ENCODE results near the gene EZR.

The EZR gene

DNA sequence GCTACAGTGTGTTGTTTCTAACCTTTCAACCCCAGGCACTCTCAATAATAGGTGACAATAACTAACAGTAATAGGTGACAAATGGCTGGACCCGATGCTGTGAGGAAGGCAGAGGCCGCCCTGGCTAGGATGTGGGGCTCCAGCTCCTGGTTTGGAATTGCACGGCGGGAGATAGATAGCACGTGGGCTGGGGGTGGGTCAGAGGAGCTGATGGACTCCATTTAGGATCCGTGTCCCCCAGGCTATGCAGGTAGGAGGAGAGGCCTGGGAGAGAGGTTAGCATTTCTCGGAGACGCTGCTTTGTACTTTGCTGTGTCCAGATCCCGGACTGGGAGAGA, 61.4 kb downstream of the EZR start:
- no peak for FAIRE-seq

DNA sequence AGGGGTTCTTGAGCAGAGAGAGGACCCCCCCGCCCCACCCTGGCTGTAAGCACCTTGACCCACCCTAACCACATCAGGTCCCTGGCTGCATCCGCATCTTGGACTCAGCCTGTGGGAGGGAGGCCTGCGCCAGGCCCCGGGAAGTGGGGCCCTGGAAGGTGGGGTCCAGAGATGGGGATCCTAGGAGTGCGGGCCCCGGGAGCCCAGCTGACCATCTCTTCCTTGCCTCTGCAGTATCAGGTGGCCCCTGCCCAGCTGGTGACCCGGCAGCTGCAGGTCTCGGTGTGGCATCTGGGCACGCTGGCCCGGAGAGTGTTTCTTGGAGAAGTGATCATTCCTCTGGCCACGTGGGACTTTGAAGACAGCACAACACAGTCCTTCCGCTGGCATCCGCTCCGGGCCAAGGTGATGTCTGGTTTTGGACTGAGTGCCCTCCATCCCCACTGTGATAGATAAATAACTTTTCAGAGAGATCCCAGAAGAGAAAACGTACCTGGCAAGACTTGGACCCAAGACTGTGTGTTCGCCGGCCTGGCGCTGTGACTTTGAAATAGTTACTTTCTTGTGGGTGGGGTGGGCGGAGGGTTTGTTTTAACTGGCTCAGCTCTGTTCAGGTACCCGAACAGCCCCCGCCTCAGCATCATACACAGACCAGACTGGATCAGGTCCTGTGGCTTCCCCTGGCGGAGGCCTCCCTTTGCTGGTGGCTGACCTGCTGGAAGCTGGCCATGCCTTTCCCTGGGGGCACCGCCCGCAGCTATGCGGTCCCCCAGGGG, 62.0 kb downstream of the EZR start:
- FAIRE-seq = no peak

DNA sequence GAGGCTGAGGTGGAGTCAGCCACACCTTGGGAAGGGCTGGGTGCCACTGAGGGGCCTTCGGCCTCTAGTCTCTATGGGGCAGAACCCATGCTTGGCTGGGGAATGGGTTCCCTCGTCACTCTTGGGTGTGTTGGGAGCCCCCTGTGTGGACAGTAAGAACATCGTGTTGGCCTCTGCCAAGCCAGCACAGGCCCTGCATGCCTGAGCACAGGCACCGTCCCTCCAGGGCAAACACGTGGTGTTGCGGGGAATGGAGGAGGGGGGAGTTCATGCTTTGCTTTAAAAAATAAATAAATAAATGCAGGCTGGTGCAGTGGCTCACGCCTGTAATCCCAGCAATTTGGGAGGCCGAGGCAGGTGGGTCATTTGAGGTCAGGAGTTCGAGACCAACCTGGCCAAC, 63.0 kb downstream of the EZR start:
- FAIRE-seq = no peak

DNA sequence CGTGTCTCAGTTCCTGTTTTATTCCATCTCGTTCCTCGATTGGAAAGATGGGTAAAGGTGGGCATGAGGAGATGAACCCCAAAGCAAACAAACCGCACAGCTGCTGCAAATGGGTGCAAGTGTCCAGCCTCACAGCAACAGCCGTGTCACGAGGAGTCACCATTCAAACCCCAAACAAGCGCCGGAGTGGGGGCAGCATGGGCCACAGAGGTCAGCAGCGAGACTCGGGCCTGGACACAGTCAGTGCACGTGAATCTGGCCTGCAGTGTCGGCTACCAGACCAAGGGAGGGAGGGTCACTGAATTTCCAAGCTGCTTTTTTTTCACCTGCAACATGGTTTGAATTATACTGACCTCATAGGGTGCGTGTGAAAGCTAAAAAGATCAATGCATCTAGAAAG, 63.5 kb downstream of the EZR start:
- no peak for FAIRE-seq

DNA sequence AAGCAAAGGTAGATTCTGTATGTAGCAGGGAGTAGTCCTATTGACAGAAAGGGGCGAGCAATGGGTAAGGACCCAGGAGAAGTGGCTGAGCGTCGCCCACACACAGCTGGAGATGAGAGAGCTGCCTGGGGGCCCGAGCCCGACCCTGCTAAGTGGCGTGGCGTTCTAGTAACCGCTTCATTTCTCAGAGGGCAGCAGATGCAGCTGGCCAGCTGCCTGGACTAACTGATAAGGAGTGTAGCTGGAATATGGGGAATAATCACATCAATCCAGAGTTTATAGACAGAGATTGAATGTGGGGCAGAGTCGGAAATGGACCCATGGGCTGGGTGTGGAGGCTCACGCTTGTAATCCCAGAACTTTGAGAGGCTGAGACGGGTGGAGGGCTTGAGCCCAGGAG, 64.4 kb downstream of the EZR start:
- no peak for FAIRE-seq

DNA sequence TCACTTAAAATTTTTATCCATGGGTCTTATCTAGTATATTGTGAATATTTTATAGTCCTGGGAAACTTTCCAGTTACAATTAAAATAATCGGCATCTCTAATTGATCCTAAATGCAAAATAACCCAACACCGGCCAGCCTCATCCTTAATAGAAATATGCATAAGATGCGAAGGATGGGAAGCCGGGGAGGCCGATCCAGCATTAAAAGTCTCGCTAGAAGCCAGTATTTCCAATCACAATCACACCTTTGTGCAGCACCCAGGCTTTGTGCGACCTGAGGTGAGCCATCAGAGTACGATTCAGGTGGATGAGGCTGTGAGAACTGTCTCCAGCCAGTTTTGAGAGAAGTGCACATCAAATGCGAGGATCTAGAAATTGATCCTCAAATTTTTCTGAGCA, 65.4 kb downstream of the EZR start:
- FAIRE-seq = no peak

DNA sequence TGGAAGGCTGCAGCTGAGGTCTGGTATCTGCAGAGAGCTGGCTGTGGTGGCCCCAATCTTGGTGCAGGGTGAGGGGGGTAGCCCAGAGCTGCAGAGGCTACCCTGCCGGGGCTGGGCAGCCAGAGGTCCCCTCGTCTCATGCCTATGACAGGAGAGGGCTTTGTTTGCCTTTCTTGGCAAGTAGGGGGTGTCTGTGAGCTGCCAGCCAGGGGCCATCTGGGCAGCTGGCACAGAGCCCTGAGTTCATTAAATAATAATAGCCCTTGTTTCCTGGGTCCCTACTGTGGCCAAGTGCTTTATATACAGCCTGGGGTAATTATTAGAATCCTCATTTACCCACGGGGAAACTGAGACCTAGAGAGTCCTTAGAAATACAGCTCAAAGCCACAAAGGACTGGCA, 66.6 kb downstream of the EZR start:
- no peak for FAIRE-seq

DNA sequence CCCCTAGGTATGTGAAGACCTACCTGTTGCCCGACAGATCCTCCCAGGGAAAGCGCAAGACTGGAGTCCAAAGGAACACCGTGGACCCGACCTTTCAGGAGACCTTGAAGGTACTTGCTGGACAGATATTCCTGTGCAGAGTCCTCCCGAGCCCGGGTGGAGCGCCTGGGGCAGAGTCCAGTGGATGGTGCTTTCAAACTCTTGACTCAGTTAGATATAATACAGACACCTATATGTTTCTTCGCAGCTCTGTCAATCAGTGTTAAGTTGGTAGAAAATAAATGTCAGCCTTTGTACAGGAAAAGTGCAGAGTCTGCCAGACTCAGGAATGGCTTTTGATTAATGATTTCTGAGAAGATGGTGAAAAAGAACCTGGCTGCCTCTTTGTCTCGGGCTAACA, 67.2 kb downstream of the EZR start:
- FAIRE-seq = no peak

DNA sequence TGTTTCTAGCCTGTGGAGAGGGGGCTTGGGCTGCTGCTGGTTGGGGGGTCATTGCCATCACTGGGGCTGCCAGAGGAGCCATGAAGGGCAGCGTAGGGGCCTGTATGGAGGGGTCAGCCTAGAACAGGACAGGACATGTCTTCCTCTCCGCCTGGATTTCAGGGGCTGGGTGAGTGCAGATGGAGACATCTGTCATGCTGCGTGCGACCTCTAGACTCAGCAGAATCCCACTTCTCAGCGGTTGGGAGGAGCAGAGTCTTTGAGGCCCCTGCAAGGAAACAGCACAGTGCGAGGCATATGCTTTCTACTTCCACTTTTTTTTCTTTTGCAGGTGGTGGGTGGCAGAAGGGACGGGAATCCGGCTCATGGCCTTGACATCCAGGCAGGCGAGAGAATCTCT, 67.9 kb downstream of the EZR start:
- FAIRE-seq = no peak

DNA sequence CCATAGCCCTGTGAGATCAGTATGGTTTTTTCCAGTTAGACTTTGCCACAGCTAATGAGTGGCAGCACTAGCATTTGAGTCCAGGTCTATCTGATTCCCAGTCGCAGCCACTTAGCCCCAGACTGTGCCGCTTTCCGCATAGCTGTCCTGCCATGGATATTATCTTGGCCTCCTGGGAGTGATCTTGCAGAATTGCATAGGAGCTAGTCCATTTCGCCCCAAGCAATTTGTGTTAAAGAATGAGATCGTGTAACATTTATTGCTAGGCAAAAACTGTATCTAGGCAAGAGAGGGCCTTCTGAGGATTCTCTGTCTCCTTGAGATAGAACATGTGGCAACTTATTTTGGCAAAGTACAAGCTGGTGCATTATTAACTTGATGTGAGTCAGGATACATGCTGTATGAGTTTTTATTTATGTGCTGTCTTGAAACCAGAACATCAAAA, 74.2 kb downstream of the EZR start:
- FAIRE-seq = no peak

DNA sequence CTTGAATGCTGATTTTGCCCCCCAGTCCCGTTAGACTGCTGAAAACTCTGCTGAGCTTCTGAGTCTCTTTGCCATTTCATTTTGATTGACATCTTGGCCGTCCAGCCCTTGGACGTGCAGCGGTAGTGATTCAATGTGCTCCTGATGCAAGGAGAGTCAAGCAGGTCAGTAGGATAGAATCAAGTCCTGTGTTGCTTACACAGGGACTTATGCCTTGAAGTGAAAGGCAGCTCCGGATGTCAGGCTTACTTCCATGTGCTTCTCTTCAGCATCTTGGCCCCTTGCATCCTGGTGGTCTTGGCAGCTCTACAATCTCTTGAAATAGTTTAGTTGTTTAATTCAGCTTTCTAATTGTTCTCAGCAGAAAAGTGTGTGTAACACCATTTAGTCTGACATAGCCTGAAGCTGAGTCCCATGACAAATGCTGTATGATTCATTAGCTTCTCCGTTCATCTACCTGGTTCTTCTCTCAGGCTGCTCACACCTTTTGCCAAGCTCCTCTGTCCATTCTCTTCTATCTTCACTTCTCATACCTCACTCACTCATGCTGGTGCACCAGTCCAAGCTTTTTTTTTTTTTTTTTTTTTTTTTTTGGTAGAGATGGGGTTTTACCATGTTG, 76.0 kb downstream of the EZR start:
- no peak for FAIRE-seq

DNA sequence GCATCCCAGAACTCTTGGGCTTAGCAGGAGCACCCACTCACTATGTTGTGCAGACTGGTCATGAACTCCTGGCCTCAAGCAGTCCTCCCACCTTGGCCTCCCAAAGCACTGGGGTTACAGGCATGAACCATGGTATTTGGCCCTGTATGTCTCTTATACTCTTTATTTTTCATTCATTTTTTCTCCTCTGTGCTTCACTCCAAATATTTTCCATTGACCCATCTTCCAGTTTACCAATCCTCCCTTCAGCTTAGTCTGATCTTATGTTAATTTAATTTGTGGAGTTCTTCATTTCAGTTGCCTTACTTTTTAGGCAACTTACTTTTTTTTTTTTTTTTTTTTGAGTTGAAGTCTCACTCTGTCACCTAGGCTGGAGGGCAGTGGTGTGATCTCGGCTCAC, 79.5 kb downstream of the EZR start:
- FAIRE-seq = no peak

DNA sequence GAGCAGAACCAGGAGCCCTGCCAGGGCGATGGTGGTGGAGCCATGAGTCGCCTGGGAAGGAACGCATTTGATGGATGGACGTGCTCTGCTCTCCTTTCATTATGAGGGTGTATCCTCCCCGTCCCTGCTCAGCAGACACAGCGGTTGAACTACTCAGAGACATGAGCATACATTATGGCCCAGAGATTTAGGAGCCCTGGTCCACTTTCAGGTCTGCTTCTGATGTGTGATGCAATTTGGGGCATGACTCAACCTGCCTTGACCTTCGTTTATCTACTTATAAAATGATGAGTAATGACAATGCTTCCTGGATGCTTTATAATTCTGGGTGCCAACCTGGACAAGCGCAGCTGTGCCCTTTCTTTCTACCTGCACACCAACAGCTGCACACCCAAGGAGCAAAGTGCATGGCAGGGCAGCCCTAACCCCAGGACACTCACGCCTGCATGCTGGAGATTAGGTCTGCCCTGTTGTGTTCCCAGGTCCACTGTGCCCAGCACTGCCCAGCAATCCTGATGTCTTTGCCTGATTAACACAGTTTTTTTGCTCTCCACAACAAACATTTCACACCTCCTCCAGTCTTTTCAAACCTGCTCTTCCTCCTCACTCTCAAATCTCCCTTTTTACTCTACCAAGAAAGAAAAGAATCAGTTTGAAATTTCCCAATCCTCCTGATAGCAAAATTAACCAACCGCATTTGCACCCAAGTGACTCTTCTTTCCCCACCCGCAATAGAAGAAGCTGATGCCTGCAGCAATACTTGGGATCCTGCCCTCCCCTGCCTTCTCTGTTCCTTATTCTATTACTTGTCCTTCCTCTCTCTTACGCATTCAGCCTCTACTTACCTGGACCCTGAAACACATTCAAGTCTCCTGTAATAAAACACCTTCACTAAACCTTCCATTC, 81.2 kb downstream of the EZR start:
- no peak for FAIRE-seq

DNA sequence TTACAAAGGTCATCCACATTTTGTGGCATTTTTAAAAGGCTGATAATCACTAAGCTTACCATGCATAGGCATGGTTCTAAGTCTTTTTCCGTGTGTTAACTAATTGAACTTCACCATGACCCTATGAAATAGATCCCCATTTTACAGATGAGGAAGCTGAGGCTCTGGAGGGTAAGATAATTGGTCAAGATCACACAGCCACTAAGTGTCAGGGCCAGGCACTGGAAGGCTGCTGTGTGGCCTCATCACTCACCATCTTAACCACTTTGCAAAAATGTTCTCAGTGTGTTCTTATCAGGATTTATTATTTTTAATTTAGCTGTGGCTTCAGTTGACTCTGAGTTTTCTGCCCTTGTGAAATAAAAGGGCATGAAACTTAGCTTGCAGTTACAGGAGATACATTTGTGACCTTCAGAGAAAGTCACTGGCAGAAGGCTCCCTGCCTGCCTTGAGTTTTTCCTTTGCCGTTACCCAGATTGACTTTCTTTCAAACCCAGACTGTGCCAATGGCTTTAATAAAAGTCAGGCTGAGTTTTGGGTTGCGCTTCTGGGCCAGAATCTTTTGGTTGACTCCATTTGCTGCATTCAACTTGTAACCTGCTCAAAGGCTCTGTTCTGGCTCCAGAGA, 82.0 kb downstream of the EZR start:
- FAIRE-seq = no peak

DNA sequence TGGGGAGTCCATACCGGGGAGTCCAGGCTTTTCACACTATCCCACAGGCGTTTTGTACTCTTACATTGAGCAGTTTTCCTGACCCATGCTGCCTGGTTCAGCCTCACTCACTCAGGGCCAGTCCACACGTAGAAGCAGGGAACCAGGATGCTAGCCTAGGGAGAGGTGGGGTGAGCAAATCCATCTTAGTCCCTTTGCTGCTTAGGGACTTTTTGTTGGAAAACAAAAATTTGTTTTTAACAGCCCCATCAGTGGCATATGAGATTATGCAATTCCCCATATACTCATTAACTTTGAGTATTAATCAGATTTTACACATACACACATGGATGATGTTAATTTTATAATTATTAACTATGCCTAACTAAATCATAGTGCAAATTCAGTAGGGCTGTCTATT, 84.2 kb downstream of the EZR start:
- FAIRE-seq = no peak

DNA sequence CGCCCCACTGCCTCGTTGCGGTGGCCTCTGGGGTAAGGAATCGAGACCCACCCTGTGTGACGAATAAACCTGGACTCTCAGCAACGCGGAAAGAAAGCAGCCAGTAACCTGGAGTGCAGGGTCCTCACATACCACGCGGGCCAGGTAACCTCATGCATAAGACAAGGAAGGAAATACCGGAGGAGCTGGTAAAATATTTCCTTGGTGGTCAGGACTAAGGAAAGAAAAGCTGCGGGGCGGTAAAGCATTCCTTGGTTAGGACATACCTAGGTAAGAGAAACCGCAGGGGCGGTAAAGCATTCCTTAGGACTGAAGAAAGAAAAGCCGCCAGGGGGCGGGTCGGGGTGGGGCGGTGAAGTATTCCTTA, 88.6 kb downstream of the EZR start:
- no peak for FAIRE-seq

DNA sequence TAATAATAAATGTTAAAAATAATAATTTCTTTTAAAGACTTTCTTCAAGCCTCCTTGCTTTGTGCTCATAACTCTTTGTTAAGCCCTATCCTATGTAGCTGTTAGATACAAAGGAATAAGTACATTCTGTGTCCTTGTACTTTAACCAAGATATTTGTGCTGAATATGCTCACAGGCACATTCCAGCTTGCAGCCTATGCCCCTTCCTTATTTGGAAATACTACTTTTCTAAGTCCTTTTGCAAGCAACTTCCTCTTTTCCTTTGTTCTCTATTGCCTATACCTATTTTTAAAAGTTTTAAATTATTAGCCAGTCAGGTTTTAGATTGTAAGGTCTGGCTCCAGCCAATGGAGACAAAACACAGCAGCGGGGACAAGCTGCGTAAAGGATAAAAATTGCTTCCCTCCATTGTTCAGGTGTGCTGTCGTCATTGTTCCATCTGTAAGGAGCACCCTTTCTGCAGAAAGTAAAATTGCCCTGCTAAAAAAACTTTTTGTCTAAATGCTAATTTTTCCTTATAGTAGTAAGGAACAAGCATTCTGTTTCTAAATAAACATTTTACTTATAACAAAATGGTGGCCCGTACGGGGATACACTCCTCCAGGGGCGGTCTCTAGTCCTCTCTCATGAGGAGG, 89.1 kb downstream of the EZR start:
- FAIRE-seq = no peak

DNA sequence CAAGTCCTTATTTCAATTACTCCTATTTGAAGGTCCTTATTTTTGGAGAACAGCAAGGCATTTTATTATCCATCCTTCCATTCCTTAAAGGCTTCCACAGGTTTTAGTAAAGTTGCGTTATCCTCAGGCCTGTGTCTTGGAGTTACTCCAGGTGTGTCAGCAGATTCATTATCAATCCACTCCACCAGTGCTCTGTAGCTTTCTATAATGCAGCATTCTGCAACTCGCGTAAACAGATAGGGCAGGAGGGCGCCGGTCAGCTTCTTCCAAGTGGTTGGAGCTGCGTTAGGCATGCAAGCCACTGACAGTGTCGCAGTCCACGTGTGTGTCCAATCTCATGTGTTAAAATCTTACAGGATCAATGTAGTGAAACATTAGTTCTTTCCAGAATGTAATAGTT, 93.5 kb downstream of the EZR start:
- FAIRE-seq = no peak

DNA sequence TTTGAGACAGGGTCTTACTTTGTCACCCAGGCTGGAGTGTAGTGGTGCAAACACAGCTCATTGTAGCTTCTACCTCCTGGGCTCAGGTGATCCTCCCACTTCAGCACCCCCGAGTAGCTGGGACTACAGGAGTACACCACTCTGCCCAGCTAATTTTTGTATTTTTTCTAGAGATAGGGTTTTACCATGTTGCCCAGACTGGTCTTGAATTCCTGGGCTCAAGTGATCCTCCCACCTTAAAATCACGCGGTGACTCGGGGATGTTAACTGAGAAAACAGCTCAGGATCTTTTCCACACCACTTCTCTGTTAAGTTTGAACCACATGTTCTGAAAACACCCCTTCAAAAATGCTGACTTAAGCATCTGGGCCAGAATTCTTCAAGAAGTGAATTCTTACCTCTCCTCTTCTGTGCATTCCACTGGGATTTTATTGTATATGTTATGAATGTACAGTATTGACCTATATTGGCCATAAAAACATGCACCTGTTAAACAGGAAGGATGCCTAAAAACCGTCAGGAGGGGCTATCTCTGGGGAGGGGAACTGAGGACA, 96.9 kb downstream of the EZR start:
- no peak for FAIRE-seq

DNA sequence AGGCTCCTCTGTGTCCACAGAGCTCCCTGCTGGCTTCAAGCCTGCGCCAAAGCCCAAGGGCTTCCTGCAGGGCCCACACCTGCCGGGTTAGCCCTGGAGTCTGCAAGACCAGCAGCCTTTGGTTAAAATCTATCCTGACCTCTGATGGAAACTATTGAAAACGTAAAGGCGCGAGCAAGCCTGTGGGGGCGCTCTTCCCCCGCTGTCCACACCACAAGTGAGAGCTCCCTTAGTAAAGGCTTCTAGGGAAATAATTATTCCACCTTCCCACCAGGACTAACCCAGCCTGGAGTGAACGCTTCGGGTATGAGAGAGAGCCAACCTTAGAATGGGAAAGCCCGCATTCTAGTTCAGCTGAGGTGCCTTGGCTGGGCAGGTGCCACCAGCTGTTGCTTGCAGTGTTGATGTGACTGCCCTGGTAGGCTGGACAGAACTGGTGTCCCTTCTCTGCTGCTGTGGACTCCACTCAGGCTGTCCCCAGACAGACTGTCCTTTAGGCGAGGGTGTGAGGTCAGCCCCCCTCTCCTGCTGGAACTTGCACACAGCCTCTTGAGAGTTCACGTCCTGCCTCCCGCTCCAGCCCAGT, 100.6 kb downstream of the EZR start:
- no peak for FAIRE-seq

DNA sequence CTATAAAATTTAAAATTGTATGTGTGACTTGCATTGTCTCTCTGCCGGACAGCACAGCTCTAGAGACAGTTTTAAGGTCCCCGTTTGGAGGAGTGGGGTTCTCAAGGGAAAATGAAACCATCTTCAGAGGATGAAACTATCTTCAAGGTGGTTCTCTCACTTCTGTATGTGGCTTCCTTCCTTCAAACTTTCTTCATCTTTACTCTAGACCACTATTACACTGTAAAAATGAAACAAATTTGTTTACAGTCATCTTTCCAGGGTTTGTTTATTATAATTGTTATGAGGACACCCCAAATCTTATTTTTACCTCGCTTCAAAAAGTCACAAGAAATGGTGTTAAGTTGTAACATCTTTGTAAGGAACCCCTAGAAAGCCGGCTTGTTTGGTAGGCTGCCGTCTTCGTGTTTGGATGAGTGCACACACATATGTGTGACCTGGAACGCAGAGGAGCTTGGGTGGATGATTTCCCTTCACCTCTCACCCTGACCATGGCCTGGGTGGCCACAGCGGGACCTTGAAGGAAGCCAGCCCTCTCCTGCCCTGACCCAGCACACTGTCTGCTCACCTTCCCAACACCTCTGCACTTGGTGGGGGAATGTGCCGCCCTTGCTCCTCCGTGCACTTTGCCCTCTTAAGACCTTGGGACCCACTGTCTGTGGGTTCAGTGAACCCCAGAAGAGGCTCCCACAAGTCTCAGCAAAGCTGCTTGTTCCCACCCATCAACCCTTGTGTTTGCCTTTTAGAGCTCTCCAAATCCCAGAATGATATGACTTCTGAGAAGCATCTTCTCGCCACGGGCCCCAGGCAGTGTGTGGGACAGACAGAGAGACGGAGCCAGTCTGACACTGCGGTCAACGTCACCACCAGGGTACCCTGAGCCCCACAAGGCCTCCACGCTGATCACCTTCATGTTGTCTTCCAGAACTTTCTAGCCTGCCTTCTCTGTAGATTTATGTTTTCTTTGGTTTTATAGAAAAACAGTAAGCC, 101.5 kb downstream of the EZR start:
- no peak for FAIRE-seq

Measured in A204.1 (cell line).